Glutamatergic neuron (in vitro differentiated cells): ENCODE measurements around the gene PDK2. TPM values are rescaled to one million over a fixed set of nuclear protein-coding genes. Genes with fewer than 3 reads are reported as not detected.

Experiments
- DNase-seq: peaks from one replicate; pipeline ENCODE4 v3.0.0; 2022
- H3K27ac Mint-ChIP-seq: one replicate; pipeline ENCODE4 v1.8.0; 2020; ENCODE audit warnings: mild to moderate bottlenecking, mixed read lengths, inconsistent platforms; ENCODE audit not compliant: unreplicated experiment
- H3K27me3 Mint-ChIP-seq: one replicate; pipeline ENCODE4 v1.8.0; 2020; ENCODE audit warnings: mild to moderate bottlenecking, moderate library complexity, mixed read lengths, inconsistent platforms; ENCODE audit not compliant: unreplicated experiment
- H3K36me3 Mint-ChIP-seq: one replicate; pipeline ENCODE4 v1.8.0; 2020; ENCODE audit warnings: mild to moderate bottlenecking, mixed read lengths, inconsistent platforms; ENCODE audit not compliant: unreplicated experiment
- H3K4me1 Mint-ChIP-seq: one replicate; pipeline ENCODE4 v1.8.0; 2020; ENCODE audit warnings: mild to moderate bottlenecking, low read depth, mixed read lengths, inconsistent platforms; ENCODE audit not compliant: unreplicated experiment
- H3K4me3 Mint-ChIP-seq: one replicate; pipeline ENCODE4 v1.8.0; 2020; ENCODE audit warnings: mild to moderate bottlenecking, mixed read lengths, inconsistent platforms; ENCODE audit not compliant: unreplicated experiment
- H3K9me3 Mint-ChIP-seq: one replicate; pipeline ENCODE4 v1.8.0; 2020; ENCODE audit warnings: mild to moderate bottlenecking, moderate library complexity, mixed read lengths, inconsistent platforms; ENCODE audit not compliant: unreplicated experiment
- total RNA-seq: library from RNA; stranded (reverse); fragmentation: NEBNext Ultra II Directional; extraction: Animal tissue kit (Norgen Biotek cat#: 25700); gene quantifications from one replicate; pipeline ENCODE4 v1.2.1, GENCODE V29; 2021; ENCODE audit not compliant: unreplicated experiment
- TF ChIP-seq, protein P1 (sequence below): fragments of 200-600 bp; sonication (generic); IDR thresholded peaks from one replicate; pipeline ENCODE4 v1.5.0; 2021; ENCODE audit not compliant: partially characterized antibody, unreplicated experiment

The PDK2 gene
- total RNA-seq, 1 donor from 2014 or later = 36.9 TPM

- peaks cover 5% of the 10 kb centered on the region for H3K9me3 Mint-ChIP-seq
- peaks cover 9% of the 10 kb centered on the region for H3K27me3 Mint-ChIP-seq
- peak; percentile 98 for DNase-seq
- peak overlapping the region; percentile 100 for H3K27ac Mint-ChIP-seq
- peaks cover 14% of the 10 kb centered on the region for H3K4me1 Mint-ChIP-seq
- TF ChIP-seq, protein P1, sequence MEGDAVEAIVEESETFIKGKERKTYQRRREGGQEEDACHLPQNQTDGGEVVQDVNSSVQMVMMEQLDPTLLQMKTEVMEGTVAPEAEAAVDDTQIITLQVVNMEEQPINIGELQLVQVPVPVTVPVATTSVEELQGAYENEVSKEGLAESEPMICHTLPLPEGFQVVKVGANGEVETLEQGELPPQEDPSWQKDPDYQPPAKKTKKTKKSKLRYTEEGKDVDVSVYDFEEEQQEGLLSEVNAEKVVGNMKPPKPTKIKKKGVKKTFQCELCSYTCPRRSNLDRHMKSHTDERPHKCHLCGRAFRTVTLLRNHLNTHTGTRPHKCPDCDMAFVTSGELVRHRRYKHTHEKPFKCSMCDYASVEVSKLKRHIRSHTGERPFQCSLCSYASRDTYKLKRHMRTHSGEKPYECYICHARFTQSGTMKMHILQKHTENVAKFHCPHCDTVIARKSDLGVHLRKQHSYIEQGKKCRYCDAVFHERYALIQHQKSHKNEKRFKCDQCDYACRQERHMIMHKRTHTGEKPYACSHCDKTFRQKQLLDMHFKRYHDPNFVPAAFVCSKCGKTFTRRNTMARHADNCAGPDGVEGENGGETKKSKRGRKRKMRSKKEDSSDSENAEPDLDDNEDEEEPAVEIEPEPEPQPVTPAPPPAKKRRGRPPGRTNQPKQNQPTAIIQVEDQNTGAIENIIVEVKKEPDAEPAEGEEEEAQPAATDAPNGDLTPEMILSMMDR = peak; percentile 90
- H3K36me3 Mint-ChIP-seq = no peaks in the 10 kb centered on the region
- H3K4me3 Mint-ChIP-seq = peak overlapping the region; percentile 86
Measured at GRCh38 chr17:50161023-50161910, 66.1 kb downstream of the PDK2 start.

Other genes with a start within 250 kb of the PDK2 start
- not detected for gene TAC4, start 247.3 kb upstream of the PDK2 start, total RNA-seq
- gene DLX4, start 126.2 kb upstream of the PDK2 start, total RNA-seq = 0.29 TPM
- 0.37 TPM for gene DLX3, start 100.1 kb upstream of the PDK2 start, total RNA-seq
- 13.2 TPM for gene ITGA3, start 39.2 kb upstream of the PDK2 start, total RNA-seq
- gene SAMD14, start 34.8 kb downstream of the PDK2 start, total RNA-seq = 95.0 TPM
- gene PPP1R9B, start 55.3 kb downstream of the PDK2 start, total RNA-seq = 74.0 TPM
- 1.3 TPM for gene SGCA, start 70.7 kb downstream of the PDK2 start, total RNA-seq
- 10.1 TPM for gene COL1A1, start 106.3 kb downstream of the PDK2 start, total RNA-seq
- gene TMEM92, start 179.1 kb downstream of the PDK2 start, total RNA-seq = not detected